ENCODE results near the gene THAP6. TPM values are rescaled to one million over a fixed set of nuclear protein-coding genes. Genes with fewer than 3 reads are reported as not detected.
A peak's percentile ranks its signal among the peaks of the same experiment; 100 is the strongest.

Gene THAP6, protein sequence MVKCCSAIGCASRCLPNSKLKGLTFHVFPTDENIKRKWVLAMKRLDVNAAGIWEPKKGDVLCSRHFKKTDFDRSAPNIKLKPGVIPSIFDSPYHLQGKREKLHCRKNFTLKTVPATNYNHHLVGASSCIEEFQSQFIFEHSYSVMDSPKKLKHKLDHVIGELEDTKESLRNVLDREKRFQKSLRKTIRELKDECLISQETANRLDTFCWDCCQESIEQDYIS
- total RNA-seq (2021), result 11.0 and 11.7 TPM in 2 replicates
- long read RNA-seq, transcript THAP6-201 (5 exons, 3,549 nt), result major isoform, 44 of 55 reads
- long read RNA-seq, partial matches to known transcripts, result 0 of 55 reads
- long read RNA-seq, other reads (novel, unspliced or antisense), result 8 of 55 reads

DNA sequence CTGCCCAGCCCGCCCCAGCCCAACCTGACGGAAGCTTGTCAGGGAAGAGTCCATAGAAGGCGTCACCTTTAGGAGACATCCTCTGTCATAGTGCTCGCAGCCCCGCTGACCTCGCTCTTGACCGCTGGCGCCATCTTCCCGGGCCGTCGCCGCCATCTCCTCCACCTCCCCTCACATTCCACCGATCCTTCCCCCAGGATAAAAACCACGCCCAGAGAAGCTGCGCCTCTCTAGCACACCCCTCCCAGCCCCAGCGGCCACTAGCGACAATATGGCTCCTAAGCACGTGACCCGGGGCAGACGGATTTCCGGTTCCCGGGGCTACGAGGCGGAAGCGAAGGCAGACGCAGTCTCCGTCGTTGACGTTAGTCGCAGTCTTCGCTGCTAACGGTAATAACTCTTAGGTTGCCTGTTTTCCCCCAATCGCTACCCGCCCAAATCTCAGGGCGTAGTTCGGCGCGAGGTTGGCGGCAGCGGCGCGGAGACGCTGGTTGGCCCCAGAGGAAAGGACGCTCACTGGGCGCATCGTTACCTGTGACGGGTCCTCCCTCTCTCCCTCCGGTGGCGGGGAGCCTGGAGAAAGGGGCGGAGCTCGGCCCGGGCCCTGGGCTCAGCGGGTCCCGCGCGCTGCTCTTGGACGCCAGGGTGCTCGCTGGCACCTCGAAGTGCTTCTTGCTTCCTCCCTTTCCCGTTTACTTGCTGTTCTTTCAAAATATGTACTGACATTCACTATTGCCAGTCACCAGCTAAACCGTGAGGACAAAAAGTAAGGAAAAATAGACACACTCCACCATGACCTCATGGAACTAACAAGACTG lies at the start of gene THAP6, which contains the start of gene RCHY1:
THAP6 (plus strand) TSS at position 343 of the 818 bp plus-strand sequence. CDS start 980 bp downstream, outside the sequence.
RCHY1 (minus strand) TSS at position 273 of the 818 bp plus-strand sequence; CDS start at position 156, 117 bp downstream.
- Mint-ChIP-seq H3K4me1 (peaks cover 17 to 19% of the 10 kb centered on the region in 2 experiments), H3K4me3 (no peak within 1 kb of the TSS; a peak in 1 of 5 replicates), H3K27me3 (ENCODE audit: low read depth) (no peaks in the 10 kb centered on the region), H3K36me3 (ENCODE audit: insufficient read depth in 1 of 3, low read depth in 3 of 3) (peaks cover 16 to 49% (median 35%) of the 10 kb centered on the region in 3 experiments), H3K9me3 (peaks cover 0 to 7% of the 10 kb centered on the region in 2 experiments; a peak in 1 of 5 replicates), H3K27ac (peak within 1 kb of the TSS; percentile 88 to 95 (median 93))
- Histone ChIP-seq H3K27ac (ENCODE audit: insufficient read length, low read depth, low read length) (peak within 1 kb of the TSS; percentile 28), H3K4me2 (ENCODE audit: insufficient read depth, insufficient read length, low read length) (peak within 1 kb of the TSS; percentile 96), H2BK5ac (ENCODE audit: insufficient read length, low read length) (no peak within 1 kb of the TSS), H4K20me1 (ENCODE audit: control insufficient read depth, insufficient read depth, insufficient read length) (peaks cover 4% of the 10 kb centered on the region), H3K9ac (ENCODE audit: extremely low read depth, insufficient read length, low read length) (peak within 1 kb of the TSS; percentile 92), H2BK20ac (ENCODE audit: low read depth, low read length, poor library complexity, severe bottlenecking) (no peak within 1 kb of the TSS), H3K4ac (ENCODE audit: low read depth, low read length) (no peak within 1 kb of the TSS), H2BK12ac (ENCODE audit: insufficient read length, low read depth, low read length) (no peak within 1 kb of the TSS), H2BK120ac (ENCODE audit: low read depth, low read length, poor library complexity, severe bottlenecking) (no peak within 1 kb of the TSS), H3K14ac (ENCODE audit: insufficient read depth, low read length) (peak within 1 kb of the TSS; percentile 57; the same call in 1 of the 2 replicates), H3T11ph (ENCODE audit: low read length) (no peak within 1 kb of the TSS), H3K23me2 (ENCODE audit: insufficient read length, low read depth, low read length, poor library complexity, severe bottlenecking) (peaks cover 13% of the 10 kb centered on the region), H3K4me1 (ENCODE audit: insufficient read depth, low read length) (peaks cover 8% of the 10 kb centered on the region), H3K9me3 (ENCODE audit: control insufficient read depth, low read depth, low read length) (no peaks in the 10 kb centered on the region), H4K8ac (replicated peaks; ENCODE audit: insufficient read length, low read depth, low read length) (no peak within 1 kb of the TSS), H3K79me2 (ENCODE audit: insufficient read depth, low read length) (peaks cover 9% of the 10 kb centered on the region; the same call in 1 of the 2 replicates), H2AFZ (ENCODE audit: low read length) (no peak within 1 kb of the TSS), H2BK15ac (ENCODE audit: low read depth, low read length) (no peak within 1 kb of the TSS), H3K18ac (ENCODE audit: insufficient read length, low read depth, low read length) (peak within 1 kb of the TSS; percentile 60), H3K56ac (ENCODE audit: insufficient read length, low read depth, low read length) (no peak within 1 kb of the TSS), H4K5ac (ENCODE audit: insufficient read length, low read depth, low read length) (peak within 1 kb of the TSS; percentile 41), H4K91ac (ENCODE audit: insufficient read length, low read depth, low read length) (no peak within 1 kb of the TSS), H3K79me1 (ENCODE audit: insufficient read depth, low read depth, low read length, poor library complexity, severe bottlenecking) (no peaks in the 10 kb centered on the region), H3K23ac (ENCODE audit: insufficient read length, low read depth, low read length) (no peak within 1 kb of the TSS), H2AK5ac (ENCODE audit: insufficient read length, low read length) (no peak within 1 kb of the TSS), H3K27me3 (ENCODE audit: insufficient read depth, low read length) (no peaks in the 10 kb centered on the region)
- no CpG with 5 or more reads among the region's 61 CpGs for WGBS (ENCODE audit: extremely low coverage, insufficient read length, low lambda C conversion rate)
- DNase-seq, result peak; percentile 97
- no peak for TF ChIP-seq CTCF (conservative IDR thresholded peaks at IDR 0.05)
